Measurements from ENCODE around the gene USP10. TPM values are rescaled to one million over a fixed set of nuclear protein-coding genes. Genes with fewer than 3 reads are reported as not detected.

USP10 gene
- total RNA-seq, 1 donor from 2014 or later = 128 TPM

DNA sequence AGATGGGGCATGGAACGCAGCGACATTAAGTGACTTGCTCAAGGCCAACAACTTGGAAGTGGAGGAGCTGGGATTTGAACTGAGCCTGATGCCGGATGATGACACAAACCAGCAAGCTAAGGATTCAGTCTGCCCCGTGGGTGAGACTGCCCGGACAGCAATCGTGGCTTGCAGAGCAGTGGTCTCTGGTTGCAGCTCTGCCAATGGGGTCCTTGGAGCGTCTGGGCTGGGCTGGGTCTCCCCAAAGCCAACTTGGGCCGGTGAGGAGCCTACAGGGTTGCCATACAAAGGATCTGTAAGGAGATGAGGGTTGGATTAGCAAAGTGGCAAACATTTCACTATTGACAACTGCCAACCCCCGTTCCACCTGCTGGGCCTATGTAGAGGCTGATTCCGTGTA is 117.4 kb downstream of the USP10 start:
- H3K36me3 Mint-ChIP-seq = no peaks in the 10 kb centered on the region
- TF ChIP-seq, protein P1, sequence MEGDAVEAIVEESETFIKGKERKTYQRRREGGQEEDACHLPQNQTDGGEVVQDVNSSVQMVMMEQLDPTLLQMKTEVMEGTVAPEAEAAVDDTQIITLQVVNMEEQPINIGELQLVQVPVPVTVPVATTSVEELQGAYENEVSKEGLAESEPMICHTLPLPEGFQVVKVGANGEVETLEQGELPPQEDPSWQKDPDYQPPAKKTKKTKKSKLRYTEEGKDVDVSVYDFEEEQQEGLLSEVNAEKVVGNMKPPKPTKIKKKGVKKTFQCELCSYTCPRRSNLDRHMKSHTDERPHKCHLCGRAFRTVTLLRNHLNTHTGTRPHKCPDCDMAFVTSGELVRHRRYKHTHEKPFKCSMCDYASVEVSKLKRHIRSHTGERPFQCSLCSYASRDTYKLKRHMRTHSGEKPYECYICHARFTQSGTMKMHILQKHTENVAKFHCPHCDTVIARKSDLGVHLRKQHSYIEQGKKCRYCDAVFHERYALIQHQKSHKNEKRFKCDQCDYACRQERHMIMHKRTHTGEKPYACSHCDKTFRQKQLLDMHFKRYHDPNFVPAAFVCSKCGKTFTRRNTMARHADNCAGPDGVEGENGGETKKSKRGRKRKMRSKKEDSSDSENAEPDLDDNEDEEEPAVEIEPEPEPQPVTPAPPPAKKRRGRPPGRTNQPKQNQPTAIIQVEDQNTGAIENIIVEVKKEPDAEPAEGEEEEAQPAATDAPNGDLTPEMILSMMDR (IDR thresholded peaks at IDR 0.05; ENCODE audit: unreplicated experiment) = no peak
- no peak overlapping the region for H3K4me3 Mint-ChIP-seq
- peaks cover 20% of the 10 kb centered on the region for H3K27me3 Mint-ChIP-seq (ENCODE audit: low read depth)
- DNase-seq (ENCODE audit: low spot score in 2 of 2, unreplicated experiment in 2 of 2) = no peak
- no peaks in the 10 kb centered on the region for H3K9me3 Mint-ChIP-seq
- H3K4me1 Mint-ChIP-seq = peaks cover 30% of the 10 kb centered on the region
- H3K27ac Mint-ChIP-seq = no peak overlapping the region

DNA sequence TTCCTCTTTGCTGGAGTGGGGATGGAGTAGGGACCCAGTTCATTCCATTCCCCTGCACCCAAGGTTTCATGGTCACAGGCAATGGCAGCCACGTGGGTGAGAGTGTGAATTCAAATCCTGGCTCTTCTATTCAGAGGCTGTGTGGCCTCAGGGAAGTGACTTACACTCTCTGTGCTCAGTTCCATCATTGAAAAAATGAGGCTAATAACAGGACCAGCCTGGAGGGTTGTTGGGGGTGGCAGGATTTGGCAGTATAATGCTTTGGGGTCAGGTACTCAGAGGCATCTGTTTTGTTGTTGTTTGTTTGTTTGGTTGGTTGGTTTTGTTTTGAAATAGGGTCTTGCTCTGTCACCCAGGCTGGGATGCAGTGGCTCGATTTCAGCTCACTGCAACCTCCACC is 117.8 kb downstream of the USP10 start:
- Mint-ChIP-seq H3K27me3 (ENCODE audit: low read depth) (peaks cover 20% of the 10 kb centered on the region), H3K27ac (no peak overlapping the region)

DNA sequence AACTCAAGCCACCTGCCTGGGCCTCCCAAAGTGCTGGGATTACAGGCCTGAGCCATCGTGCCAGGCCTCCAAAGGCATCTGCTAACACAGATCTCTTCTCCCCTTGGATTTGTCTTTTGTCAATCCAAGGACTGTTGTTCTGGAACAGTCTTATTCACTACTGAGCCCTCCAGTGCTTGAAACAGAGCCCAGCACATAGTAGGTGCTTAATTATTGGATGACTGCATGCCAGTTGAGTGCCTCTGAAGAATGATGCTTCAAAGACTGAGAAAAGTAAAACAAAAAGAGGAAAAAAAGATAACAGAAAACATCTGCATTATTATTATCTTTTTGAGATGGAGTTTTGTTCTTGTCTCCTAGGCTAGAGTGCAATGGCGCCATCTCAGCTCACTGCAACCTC is 118.3 kb downstream of the USP10 start:
- no peak overlapping the region for H3K4me3 Mint-ChIP-seq
- H3K27ac Mint-ChIP-seq = no peak overlapping the region
- H3K36me3 Mint-ChIP-seq = no peaks in the 10 kb centered on the region
- peaks cover 16% of the 10 kb centered on the region for H3K27me3 Mint-ChIP-seq (ENCODE audit: low read depth)
- H3K9me3 Mint-ChIP-seq = no peaks in the 10 kb centered on the region
- TF ChIP-seq, protein P1 (IDR thresholded peaks at IDR 0.05; ENCODE audit: unreplicated experiment) = no peak
- DNase-seq (ENCODE audit: low spot score in 2 of 2, unreplicated experiment in 2 of 2) = no peak
- peaks cover 34% of the 10 kb centered on the region for H3K4me1 Mint-ChIP-seq

More for the DNA sequence above, 117.8 kb downstream of the USP10 start:
- DNase-seq (ENCODE audit: low spot score in 2 of 2, unreplicated experiment in 2 of 2) = no peak
- no peaks in the 10 kb centered on the region for H3K9me3 Mint-ChIP-seq
- peaks cover 34% of the 10 kb centered on the region for H3K4me1 Mint-ChIP-seq
- H3K4me3 Mint-ChIP-seq = no peak overlapping the region
- no peaks in the 10 kb centered on the region for H3K36me3 Mint-ChIP-seq
- TF ChIP-seq, protein P1 (IDR thresholded peaks at IDR 0.05; ENCODE audit: unreplicated experiment) = no peak

DNA sequence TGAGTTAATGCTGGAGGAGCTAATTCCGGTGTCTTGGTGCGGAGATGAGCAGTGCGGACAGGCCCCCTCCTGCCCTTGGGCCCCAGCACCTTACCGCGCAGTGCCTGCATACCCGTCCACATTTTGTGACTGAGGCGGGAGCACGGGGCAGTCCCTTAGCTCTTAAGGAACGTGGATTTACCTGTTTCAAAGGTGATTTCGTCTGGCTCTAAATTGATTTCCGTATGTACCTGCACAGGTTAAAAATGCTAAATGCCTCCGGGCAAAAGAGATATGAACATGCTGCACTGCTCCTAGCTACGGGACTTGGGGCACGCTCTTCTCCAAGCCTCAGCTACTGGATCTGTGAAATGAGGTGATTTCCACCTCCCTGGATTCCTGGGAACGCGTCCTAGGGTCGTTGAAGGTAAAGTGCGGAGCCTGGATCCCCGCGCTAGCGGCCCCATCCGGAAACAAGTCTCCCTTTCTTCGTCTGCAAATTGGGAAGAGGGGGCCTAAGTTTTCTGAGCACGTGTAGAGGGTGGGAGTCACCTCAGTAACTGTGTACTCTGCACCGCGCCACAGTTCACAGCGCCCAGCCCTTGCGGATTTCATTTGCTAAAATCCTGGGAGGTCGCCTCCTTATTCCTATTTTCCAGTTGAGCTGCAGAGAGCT is 119.3 kb downstream of the USP10 start:
- TF ChIP-seq, protein P1 (IDR thresholded peaks at IDR 0.05; ENCODE audit: unreplicated experiment) = no peak
- H3K36me3 Mint-ChIP-seq = no peaks in the 10 kb centered on the region
- H3K9me3 Mint-ChIP-seq = no peaks in the 10 kb centered on the region
- H3K27ac Mint-ChIP-seq = no peak overlapping the region
- H3K4me1 Mint-ChIP-seq = peaks cover 34% of the 10 kb centered on the region
- H3K27me3 Mint-ChIP-seq (ENCODE audit: low read depth) = peaks cover 13% of the 10 kb centered on the region
- DNase-seq (ENCODE audit: low spot score in 2 of 2, unreplicated experiment in 2 of 2) = no peak
- H3K4me3 Mint-ChIP-seq = peak overlapping the region; percentile 67

DNA sequence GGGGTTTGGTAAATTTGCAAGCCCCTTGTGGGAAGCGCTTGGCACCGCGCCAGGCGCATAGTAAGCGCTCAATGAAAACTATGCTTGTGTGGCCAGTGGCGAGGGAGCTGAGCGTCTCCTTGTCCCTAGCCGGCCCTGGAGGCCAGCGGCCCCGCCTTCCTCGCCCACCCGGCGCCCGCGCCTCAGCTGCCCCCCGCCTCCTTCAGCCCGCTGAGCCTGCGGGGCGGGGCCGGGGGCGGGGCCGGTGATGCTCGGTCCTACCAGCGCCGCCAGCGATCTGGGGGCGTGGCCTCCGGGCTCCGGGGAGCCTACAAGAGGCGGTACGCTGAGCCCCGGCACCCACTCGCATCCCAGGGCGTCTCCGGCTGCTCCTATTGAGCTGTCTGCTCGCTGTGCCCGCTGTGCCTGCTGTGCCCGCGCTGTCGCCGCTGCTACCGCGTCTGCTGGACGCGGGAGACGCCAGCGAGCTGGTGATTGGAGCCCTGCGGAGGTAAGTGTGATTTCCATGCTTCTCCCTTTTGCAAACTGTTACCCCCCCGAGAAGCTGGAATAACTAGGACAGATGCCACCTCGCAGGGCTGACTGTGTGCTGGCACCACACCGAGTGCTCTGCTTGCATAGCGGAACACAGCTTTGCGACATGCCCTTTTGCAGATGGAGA is 120.0 kb downstream of the USP10 start, which contains the start of gene CRISPLD2:
Gene CRISPLD2 (plus strand): TSS at position 342 of the 661 bp plus-strand sequence. CDS start 18,511 bp downstream, outside the sequence.
- H3K27me3 Mint-ChIP-seq (ENCODE audit: low read depth) = peaks cover 13% of the 10 kb centered on the region
- peak; percentile 96 to 97 for DNase-seq (ENCODE audit: low spot score in 2 of 2, unreplicated experiment in 2 of 2)

More for the DNA sequence above, 120.0 kb downstream of the USP10 start, which contains the start of gene CRISPLD2:
- H3K9me3 Mint-ChIP-seq = no peaks in the 10 kb centered on the region
- peak within 1 kb of the TSS; percentile 81 for H3K4me3 Mint-ChIP-seq
- no peaks in the 10 kb centered on the region for H3K36me3 Mint-ChIP-seq
- TF ChIP-seq, protein P1 (IDR thresholded peaks at IDR 0.05; ENCODE audit: unreplicated experiment) = no peak
- peaks cover 34% of the 10 kb centered on the region for H3K4me1 Mint-ChIP-seq
- H3K27ac Mint-ChIP-seq = peak within 1 kb of the TSS; percentile 77

Measured in mesothelial cell of epicardium (in vitro differentiated cells).